Ishikawa (cell line): ENCODE data around the gene FASTK.
A peak's percentile ranks its signal among the peaks of the same experiment; 100 is the strongest.

ENCODE experiments used
- CEBPB ChIP-seq: IDR thresholded peaks from 2 replicates; pipeline ENCODE4 v1.6.1; 2012
- CREB1 ChIP-seq: IDR thresholded peaks from 2 replicates; pipeline ENCODE4 v1.6.1; 2012; ENCODE audit warnings: low read depth
- EGR1 ChIP-seq: IDR thresholded peaks from 2 replicates; pipeline ENCODE4 v1.6.1; 2012
- EP300 ChIP-seq: IDR thresholded peaks from 2 replicates; pipeline ENCODE4 v1.6.1; 2012; ENCODE audit warnings: borderline replicate concordance
- FOXM1 ChIP-seq: IDR thresholded peaks from 2 replicates; pipeline ENCODE4 v1.6.1; 2012; ENCODE audit warnings: low read depth, borderline replicate concordance
- NFIC ChIP-seq: IDR thresholded peaks from 2 replicates; pipeline ENCODE4 v1.6.1; 2012
- RAD21 ChIP-seq: IDR thresholded peaks from 2 replicates; pipeline ENCODE4 v1.6.1; 2012; ENCODE audit warnings: low read depth
- TAF1 ChIP-seq: IDR thresholded peaks from 2 replicates; pipeline ENCODE4 v1.6.1; 2012; ENCODE audit warnings: low read depth, mild to moderate bottlenecking
- TCF12 ChIP-seq: IDR thresholded peaks from 2 replicates; pipeline ENCODE4 v1.6.1; 2012; ENCODE audit warnings: low read depth
- TEAD4 ChIP-seq: IDR thresholded peaks from 2 replicates; pipeline ENCODE4 v1.6.1; 2012
- YY1 ChIP-seq: IDR thresholded peaks from 2 replicates; pipeline ENCODE4 v1.6.1; 2012; ENCODE audit warnings: low read depth
- ZBTB7A ChIP-seq: IDR thresholded peaks from 2 replicates; pipeline ENCODE4 v1.6.1; 2012; ENCODE audit warnings: low read depth
- TF ChIP-seq, protein P1 (sequence below): IDR thresholded peaks from 2 replicates; pipeline ENCODE4 v1.6.1; 2012
- TF ChIP-seq, protein P2 (sequence below): IDR thresholded peaks from 2 replicates; pipeline ENCODE4 v1.6.1; 2012; ENCODE audit warnings: low read depth, mild to moderate bottlenecking
- TF ChIP-seq, protein P3 (sequence below): IDR thresholded peaks from 2 replicates; pipeline ENCODE4 v1.6.1; 2012

Gene FASTK

GRCh38 chr7:151115121-151115835 is 34.7 kb upstream of the FASTK start:
- TF ChIP-seq YY1: no peak
- peak; percentile 68; the same call in 1 of the 2 replicates for TF ChIP-seq ZBTB7A

- no peak for TF ChIP-seq EP300
- no peak for TF ChIP-seq EGR1
- TF ChIP-seq TAF1: peak; percentile 37; the same call in 1 of the 2 replicates
- TF ChIP-seq YY1: 0 out of 2 replicates have a peak, but pooled peaks have one; percentile 27
- 0 out of 2 replicates have a peak, but pooled peaks have one; percentile 43 for TF ChIP-seq ZBTB7A
- TF ChIP-seq NFIC: peak; percentile 3; the same call in 1 of the 2 replicates
- peak; percentile 42; the same call in 1 of the 2 replicates for TF ChIP-seq TEAD4
Measured at GRCh38 chr7:151114151-151115090, 33.8 kb upstream of the FASTK start.

DNA sequence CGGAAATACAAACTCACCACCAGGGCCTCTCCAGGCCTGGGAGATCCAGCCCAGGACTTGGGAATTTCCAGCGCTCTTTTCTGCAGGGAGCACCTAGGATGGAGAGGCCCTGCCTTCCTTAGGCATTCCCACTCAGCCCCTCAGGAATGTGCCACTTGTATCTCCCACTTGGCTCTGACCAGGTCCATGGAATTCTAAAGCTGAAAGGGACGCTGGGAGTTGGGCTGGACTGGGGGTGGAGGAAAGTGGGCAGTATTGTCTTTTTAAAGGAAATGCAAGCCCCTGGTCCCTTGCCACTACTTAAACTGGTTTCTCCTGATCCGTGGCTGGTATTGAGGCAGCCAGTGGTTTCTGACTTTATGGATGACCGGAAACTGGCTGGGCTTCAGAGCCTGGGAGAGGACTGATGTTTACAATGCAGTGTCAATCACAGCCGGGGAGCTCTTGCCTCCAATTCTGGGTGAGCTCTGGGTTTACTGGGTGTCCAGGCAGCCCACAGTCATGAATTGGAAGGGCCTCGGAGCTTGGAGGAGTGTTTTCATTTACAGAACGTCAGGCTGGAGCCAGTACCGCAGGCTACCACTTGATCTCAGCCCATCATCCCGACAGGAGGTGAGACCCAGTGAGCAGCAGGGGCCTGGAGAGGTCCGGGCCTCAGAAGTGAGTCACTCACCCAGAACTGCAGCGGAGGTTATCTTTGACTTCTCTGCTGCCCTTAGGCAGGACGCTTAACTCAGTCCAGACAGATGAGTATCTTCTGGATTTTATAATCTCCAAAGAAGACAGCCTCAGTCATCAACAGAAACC is 32.9 kb upstream of the FASTK start:
- TF ChIP-seq CREB1 (no peak), TAF1 (peak; percentile 37; the same call in 1 of the 2 replicates), RAD21 (no peak), EP300 (no peak), YY1 (no peak), ZBTB7A (no peak; the same call in 1 of the 2 replicates), TCF12 (peak; percentile 62; the same call in 1 of the 2 replicates), TEAD4 (peak; percentile 86), CEBPB (0 out of 2 replicates have a peak, but pooled peaks have one; percentile 2), NFIC (peak; percentile 74), FOXM1 (no peak), EGR1 (0 out of 2 replicates have a peak, but pooled peaks have one; percentile 17)
- TF ChIP-seq, protein P1, sequence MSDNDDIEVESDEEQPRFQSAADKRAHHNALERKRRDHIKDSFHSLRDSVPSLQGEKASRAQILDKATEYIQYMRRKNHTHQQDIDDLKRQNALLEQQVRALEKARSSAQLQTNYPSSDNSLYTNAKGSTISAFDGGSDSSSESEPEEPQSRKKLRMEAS: no peak; the same call in 1 of the 2 replicates
- TF ChIP-seq, protein P2, sequence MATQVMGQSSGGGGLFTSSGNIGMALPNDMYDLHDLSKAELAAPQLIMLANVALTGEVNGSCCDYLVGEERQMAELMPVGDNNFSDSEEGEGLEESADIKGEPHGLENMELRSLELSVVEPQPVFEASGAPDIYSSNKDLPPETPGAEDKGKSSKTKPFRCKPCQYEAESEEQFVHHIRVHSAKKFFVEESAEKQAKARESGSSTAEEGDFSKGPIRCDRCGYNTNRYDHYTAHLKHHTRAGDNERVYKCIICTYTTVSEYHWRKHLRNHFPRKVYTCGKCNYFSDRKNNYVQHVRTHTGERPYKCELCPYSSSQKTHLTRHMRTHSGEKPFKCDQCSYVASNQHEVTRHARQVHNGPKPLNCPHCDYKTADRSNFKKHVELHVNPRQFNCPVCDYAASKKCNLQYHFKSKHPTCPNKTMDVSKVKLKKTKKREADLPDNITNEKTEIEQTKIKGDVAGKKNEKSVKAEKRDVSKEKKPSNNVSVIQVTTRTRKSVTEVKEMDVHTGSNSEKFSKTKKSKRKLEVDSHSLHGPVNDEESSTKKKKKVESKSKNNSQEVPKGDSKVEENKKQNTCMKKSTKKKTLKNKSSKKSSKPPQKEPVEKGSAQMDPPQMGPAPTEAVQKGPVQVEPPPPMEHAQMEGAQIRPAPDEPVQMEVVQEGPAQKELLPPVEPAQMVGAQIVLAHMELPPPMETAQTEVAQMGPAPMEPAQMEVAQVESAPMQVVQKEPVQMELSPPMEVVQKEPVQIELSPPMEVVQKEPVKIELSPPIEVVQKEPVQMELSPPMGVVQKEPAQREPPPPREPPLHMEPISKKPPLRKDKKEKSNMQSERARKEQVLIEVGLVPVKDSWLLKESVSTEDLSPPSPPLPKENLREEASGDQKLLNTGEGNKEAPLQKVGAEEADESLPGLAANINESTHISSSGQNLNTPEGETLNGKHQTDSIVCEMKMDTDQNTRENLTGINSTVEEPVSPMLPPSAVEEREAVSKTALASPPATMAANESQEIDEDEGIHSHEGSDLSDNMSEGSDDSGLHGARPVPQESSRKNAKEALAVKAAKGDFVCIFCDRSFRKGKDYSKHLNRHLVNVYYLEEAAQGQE: no peak
- TF ChIP-seq, protein P3, sequence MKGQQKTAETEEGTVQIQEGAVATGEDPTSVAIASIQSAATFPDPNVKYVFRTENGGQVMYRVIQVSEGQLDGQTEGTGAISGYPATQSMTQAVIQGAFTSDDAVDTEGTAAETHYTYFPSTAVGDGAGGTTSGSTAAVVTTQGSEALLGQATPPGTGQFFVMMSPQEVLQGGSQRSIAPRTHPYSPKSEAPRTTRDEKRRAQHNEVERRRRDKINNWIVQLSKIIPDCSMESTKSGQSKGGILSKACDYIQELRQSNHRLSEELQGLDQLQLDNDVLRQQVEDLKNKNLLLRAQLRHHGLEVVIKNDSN: no peak

DNA sequence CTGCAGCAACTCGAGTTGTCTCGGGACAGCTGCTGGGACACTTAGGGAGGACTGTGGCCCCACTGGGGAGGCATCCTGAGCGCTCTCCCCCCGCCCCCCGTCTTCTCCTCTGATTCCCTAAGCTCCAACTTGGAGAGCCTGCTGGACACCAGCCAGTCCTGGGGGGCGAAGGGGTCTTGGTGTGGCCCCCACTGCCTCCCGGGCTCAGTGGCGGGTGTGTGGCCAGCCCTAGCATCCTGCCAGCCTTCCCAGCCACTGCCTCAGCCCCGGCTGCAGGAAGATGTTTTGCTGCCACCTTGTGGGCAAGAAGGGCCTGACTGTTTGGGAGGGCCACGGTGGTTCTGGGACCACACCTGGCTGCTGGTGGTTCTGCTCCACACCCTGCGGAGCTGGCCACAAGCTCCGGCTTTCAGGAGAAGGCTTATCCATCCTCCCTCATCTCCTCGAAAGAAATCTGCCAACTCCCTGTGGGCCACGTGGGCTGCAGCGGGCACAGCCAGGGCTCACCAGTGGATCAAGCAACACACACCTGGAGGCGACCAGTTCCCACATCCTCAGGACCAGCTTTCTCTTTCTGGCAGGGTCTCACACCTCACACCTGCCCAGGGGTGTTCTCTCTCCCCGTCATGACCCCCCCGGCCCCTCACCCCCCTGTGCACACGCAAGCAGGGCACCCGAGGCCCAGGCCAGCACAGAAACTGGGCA is 30.5 kb upstream of the FASTK start:
- TF ChIP-seq RAD21: peak; percentile 89
- TF ChIP-seq CREB1: no peak
- TF ChIP-seq YY1: no peak
- TF ChIP-seq ZBTB7A: 0 out of 2 replicates have a peak, but pooled peaks have one; percentile 32
- no peak for TF ChIP-seq FOXM1
- TF ChIP-seq, protein P3: no peak
- TF ChIP-seq TCF12: no peak
- TF ChIP-seq TAF1: no peak
- TF ChIP-seq NFIC: no peak
- no peak for TF ChIP-seq CEBPB
- TF ChIP-seq EP300: no peak
- TF ChIP-seq EGR1: no peak
- TF ChIP-seq, protein P2: no peak
- TF ChIP-seq TEAD4: no peak
- TF ChIP-seq, protein P1: peak; percentile 32; the same call in 1 of the 2 replicates
